Motor neuron (in vitro differentiated cells): ENCODE measurements around the gene LAIR1. TPM values are rescaled to one million over a fixed set of nuclear protein-coding genes. Genes with fewer than 3 reads are reported as not detected.
"Not testable (repeated sequence)": the region's sequence is repeated elsewhere in the genome, so short reads cannot be mapped to it uniquely, and the experiment has no call there.

ENCODE experiments used
- ATAC-seq, 8 experiments: fragments of 200-7000 bp; cut with Tn5 transposase; replicated peaks in 6 of 8; 2 replicates each; pipeline ENCODE4 v1.8.0; 2021; ENCODE audit warnings: mild to moderate bottlenecking in 8 of 8, moderate library complexity in 8 of 8
- H3K27ac ChIP-seq, 2 donors: fragments of 250-450 bp; sonication (Bioruptor Pico); 2 replicates each; pipeline ENCODE4 v1.9.0; 2021; ENCODE audit warnings: antibody characterized with exemption in 2 of 2, mild to moderate bottlenecking in 2 of 2, moderate library complexity in 1 of 2
- H3K4me1 ChIP-seq, 2 donors: fragments of 250-450 bp; sonication (Bioruptor Pico); replicated peaks in 1 of 2; 2 replicates each; pipeline ENCODE4 v1.6.1; 2021; ENCODE audit warnings: antibody characterized with exemption in 2 of 2, mild to moderate bottlenecking in 2 of 2, moderate library complexity in 1 of 2
- H3K4me3 ChIP-seq, 5 donors: fragments of 250-450 bp; sonication (Bioruptor Pico); 2 replicates each; pipeline ENCODE4 v1.9.0; 2021; ENCODE audit warnings: antibody characterized with exemption in 5 of 5, mild to moderate bottlenecking in 5 of 5, moderate library complexity in 4 of 5
- WGBS, 10 experiments: fragments of 450-650 bp; shearing (Covaris generic); methylation state at CpG; one replicate each; pipeline ENCODE4 v1.0.0; 2022; 5-methylcytosine and 5-hydroxymethylcytosine counted together
- in situ Hi-C, 9 experiments: fragments of 400-800 bp; cut with MboI; loops; one replicate each; pipeline ENCODE4 v1.15.0; 2021; ENCODE audit warnings: low sequenced_read_pairs in 9 of 9, low pct_unique_long_range_greater_than_20kb in 2 of 9; ENCODE audit not compliant: unreplicated experiment in 9 of 9
- total RNA-seq, 8 experiments: library from RNA; unstranded; fragments of 300-600 nt; gene quantifications; 2 replicates each; pipeline versions ENCODE4 v1.2.3 to v1.2.4, GENCODE V29; 2022

Gene LAIR1
- total RNA-seq, 8 experiments from 2014 or later = 0.11 to 2.5 (median 0.68) TPM; not detected in 2

DNA sequence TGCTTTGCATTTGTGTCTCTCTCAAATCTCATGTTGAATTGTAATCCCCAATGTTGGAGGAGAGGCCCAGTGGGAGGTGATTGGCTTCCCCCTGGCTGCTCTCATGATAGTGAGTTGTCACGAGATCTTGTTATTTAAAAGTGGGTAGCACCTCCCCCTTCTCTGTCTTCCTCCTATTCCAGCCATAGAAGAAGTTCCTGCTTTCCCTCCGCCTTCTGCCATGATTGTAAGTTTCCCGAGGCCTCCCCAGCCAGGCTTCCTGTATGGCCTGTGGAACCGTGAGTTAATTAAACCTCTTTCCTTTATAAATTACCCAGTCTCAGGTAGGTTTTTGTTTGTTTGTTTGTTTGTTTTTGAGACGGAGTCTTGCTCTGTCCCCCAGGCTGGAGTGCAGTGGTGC lies 29.6 kb downstream of the LAIR1 start:
- H3K27ac ChIP-seq = no peak overlapping the region
- in situ Hi-C loops = no loop called here
- no peak for ATAC-seq
- no peaks in the 10 kb centered on the region for H3K4me1 ChIP-seq
- no peak overlapping the region for H3K4me3 ChIP-seq
- WGBS, 10 experiments = 10 to 60% (median 40%) methylated on average over 1 to 5 of the region's 5 CpGs; no CpG with 5 or more reads in 1 of the 10 experiments

DNA sequence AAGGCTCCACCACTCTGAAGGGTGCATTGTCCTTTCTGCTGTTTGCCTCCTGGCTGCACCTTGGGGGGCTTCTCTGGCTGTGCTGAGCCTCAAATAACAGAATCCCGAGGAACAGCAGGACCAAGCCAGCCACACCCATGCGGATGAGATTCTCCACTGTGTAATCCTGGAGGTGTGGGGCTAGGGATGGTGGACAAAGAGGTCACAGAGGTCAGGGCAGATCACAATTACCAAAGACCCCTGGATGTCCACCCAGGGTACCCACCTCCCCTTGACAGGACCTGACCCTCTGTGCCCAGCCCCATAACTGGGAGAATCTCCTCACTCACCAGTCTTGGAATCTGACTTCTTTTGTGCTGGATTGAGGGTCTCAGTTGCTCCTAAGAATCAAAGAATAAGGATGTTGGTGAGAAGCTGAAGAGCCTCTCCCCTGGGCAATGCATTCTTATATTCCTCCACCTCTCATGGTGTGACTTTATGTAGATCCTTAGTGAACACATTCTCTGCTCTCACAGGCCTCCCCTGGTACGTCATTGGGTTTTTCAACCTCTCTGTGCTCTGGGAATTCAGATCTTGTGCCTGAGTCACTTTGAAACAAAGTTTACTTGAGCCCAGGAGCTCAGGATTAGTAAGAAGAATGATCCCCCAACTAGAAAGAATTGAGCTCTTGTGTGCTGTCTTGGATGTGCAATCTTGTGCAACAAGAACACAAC lies 31.0 kb downstream of the LAIR1 start:
- no peak overlapping the region for H3K27ac ChIP-seq
- WGBS, 10 experiments = 0 to 90% (median 66%) methylated on average over 1 to 3 of the region's 3 CpGs; no CpG with 5 or more reads in 3 of the 10 experiments
- H3K4me3 ChIP-seq = no peak overlapping the region
- ATAC-seq = no peak
- in situ Hi-C loops = no loop called here
- no peaks in the 10 kb centered on the region for H3K4me1 ChIP-seq

DNA sequence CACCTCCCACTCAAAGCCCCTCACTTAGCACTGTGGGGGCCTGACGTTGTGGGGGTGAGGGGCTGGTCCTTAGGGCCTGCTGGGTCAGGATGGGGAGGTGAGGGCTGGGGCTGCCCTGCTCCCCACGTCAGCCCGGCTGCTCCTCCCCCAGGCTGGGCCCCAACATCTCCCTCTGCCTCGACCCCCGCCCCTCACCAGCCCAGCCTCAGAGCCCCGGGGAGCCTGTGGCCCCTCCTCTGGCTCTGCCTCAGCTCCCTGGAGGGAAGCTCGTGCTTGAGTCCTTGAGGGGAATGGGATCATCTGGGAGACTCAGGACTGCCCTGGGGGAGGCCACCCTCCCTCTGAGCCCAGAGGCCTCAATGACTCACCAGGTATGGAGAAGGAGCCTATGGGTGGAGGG lies 32.6 kb downstream of the LAIR1 start:
- H3K27ac ChIP-seq = no peak overlapping the region
- no peak for ATAC-seq
- in situ Hi-C loops = no loop called here
- H3K4me3 ChIP-seq = no peak overlapping the region
- H3K4me1 ChIP-seq = no peaks in the 10 kb centered on the region
- WGBS, 10 experiments = no CpG with 5 or more reads among the region's 7 CpGs

DNA sequence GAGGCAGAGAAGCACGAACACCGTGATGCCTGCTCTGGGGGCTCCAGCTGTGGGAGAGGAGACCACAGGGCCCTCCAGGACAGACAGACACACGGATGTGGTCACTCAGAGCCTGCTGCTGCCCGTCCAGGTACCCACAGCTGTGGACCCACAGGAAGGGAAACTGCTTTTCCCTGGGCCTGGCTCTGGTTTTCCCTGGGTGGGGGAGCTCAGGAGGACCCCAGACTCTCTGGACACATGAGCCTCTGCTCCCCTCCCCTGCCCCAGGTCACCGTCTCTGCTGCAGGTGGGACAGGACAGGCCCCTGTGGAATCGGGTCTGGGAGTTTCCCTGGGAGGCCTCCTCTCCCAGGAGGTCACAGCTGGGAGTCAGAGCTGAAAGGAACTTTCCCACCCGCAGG lies 33.1 kb downstream of the LAIR1 start:
- ATAC-seq = no peak
- Histone ChIP-seq H3K27ac (no peak overlapping the region), H3K4me3 (no peak overlapping the region), H3K4me1 (no peaks in the 10 kb centered on the region)
- in situ Hi-C loops = no loop called here
- 70% methylated on average over 2 of the region's 7 CpGs; no CpG with 5 or more reads in 9 of the 10 experiments for whole genome bisulfite sequencing, 10 experiments

DNA sequence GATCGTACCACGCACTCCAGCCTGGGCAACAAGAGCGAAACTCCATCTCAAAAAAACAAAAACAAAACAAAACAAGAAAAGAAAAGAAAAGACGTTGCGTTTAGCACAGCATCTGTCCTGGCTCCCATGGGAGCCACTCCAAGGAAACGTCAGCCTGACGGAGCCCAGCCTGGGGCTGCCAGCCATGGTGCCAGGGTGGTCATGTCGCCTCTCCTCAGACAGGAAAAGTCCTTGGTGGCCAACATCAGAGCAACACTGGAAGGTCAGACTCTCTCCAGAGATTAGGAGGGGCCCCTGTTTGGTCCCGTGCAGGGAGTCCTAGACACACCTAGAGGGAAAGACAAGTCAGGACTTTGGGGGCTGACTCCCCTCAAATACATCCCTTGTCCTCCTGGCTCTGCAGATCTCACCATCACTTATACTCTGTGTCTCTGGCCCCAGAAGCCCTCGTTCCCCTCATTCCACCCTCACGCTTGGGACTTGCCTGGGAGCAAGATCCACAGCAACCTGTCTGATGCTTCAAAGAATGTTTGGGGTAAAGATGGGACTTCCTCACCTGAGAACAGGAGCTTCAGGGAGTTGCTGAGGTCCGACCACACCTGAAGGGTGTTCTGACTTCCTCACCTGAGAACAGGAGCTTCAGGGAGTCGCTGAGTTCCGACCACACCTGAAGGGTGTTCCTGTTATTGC lies 35.1 kb downstream of the LAIR1 start:
- ATAC-seq = no peak
- in situ Hi-C loops = no loop called here
- H3K4me1 ChIP-seq = no peaks in the 10 kb centered on the region
- H3K27ac ChIP-seq = no peak overlapping the region
- H3K4me3 ChIP-seq = no peak overlapping the region
- WGBS, 10 experiments = 14 to 84% (median 58%) methylated on average over 3 to 11 of the region's 14 CpGs; no CpG with 5 or more reads in 2 of the 10 experiments

DNA sequence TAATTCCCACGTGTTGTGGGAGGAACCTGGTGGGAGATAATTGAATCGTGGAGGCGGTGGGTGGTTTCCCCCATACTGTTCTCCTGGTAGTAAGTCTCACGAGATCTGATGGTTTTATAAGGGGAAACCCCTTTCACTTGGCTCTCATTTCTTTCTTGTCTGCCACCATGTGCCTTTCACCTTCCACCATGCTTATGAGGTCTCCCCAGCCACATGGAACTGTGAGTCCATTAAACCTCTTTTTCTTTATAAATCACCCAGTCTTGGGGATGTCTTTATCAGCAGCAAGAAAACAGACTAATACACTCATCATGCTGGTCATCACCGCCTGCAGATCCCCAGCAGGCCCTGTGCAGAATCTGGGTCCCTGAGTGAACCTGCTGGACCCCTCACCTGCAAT lies 36.0 kb downstream of the LAIR1 start:
- ATAC-seq, in situ Hi-C loops: not testable (repeated sequence)
- WGBS, 10 experiments = 0 to 75% (median 31%) methylated on average over 1 to 4 of the region's 5 CpGs; no CpG with 5 or more reads in 2 of the 10 experiments

DNA sequence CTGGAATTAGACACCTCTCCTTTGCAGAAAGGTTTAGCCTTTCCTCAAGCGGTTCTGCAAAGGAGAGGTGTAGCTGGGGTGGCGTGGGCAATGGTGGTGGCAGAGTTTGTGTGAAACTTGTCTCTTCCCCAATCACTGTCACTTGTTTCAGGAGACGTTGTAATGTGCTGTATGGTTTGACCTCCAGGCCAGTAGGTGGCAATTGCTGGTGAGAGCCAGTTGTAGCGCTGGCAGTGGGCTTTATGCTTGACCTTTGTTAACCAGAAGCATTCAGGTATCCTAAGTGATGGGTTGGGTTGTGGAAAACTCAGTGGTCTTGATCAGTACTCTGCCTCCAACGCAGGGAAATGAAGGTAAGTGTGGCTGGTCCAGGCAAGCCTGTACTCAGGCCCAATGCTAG lies 39.1 kb downstream of the LAIR1 start:
- ATAC-seq = no peak
- Histone ChIP-seq H3K4me3 (no peak overlapping the region), H3K27ac (no peak overlapping the region), H3K4me1 (no peaks in the 10 kb centered on the region)
- in situ Hi-C loops = no loop called here
- 60 to 63% methylated on average over 3 of the region's 5 CpGs; no CpG with 5 or more reads in 8 of the 10 experiments for WGBS, 10 experiments

More for the DNA sequence above, 36.0 kb downstream of the LAIR1 start:
- not testable (repeated sequence) for H3K4me1 ChIP-seq, H3K4me3 ChIP-seq, H3K27ac ChIP-seq

DNA sequence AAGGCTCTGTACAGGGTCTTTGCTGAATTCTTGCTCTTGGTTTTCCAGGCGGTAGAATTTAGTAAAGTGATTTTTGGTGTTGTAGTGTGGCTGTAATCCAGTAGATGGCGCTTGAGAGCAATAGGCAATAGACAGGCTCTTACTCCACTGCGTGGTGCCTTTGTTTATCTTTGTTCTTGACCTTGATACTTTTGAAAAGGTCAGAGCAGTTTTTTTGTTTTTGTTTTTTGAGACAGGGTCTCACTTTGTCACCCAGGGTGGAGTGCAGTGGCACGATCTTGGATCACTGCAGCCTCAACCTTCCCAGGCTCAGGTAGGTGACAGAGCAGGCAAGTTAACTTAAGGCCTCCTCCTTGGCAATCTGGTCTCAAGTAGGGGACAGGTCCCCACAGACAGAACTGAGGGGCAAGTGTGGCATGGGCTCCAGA lies 39.5 kb downstream of the LAIR1 start:
- 0 to 31% (median 10%) methylated on average over 1 to 4 of the region's 4 CpGs; no CpG with 5 or more reads in 3 of the 10 experiments for WGBS, 10 experiments
- in situ Hi-C loops = no loop called here
- Histone ChIP-seq H3K4me3 (no peak overlapping the region), H3K4me1 (no peaks in the 10 kb centered on the region), H3K27ac (no peak overlapping the region)
- ATAC-seq = peak in 5 of 8 experiments; percentile 35 to 69 (median 57)

DNA sequence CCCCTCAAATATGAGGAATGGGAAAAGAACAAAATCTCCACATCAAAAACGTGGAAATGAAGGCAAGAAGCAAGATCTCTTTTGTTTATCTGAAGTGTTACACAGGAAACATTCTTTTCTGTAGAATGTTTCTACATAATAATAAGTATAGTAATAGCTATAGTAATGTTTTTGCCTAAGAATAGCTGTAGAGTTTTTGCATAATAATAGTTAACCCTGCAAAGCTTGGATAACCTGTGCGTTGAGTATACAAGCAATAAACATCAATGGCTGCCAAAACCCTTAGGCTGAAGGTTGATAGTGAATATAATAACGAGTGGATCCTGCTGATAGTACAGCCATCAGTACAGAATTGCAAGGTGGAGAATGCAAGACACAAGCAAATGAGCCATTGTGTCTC lies 40.7 kb downstream of the LAIR1 start:
- no peak for ATAC-seq
- Histone ChIP-seq H3K4me3 (no peak overlapping the region), H3K27ac (no peak overlapping the region), H3K4me1 (no peaks in the 10 kb centered on the region)
- in situ Hi-C loops = no loop called here
- WGBS, 10 experiments = 0 to 21% (median 4%) methylated on average over 1 to 3 of the region's 3 CpGs

DNA sequence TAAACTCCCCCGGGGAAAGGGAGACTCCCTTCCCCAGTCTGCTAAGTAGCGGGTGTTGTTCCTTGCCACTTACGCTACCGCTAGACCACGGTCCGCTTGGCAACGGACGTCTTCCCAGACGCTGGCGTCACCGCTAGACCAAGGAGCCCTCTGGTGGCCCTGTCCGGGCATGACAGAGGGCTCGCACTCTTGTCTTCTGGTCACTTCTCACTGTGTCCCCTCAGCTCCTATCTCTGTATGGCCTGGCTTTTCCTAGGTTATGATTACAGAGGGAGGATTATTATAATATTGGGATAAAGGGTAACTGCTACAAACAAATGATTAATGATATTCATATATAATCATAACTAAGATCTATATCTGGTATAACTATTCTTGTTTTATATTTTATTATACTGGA lies 41.8 kb downstream of the LAIR1 start:
- H3K27ac ChIP-seq, H3K4me3 ChIP-seq, H3K4me1 ChIP-seq, in situ Hi-C loops, ATAC-seq: not testable (repeated sequence)
- WGBS, 10 experiments = no CpG with 5 or more reads among the region's 13 CpGs

DNA sequence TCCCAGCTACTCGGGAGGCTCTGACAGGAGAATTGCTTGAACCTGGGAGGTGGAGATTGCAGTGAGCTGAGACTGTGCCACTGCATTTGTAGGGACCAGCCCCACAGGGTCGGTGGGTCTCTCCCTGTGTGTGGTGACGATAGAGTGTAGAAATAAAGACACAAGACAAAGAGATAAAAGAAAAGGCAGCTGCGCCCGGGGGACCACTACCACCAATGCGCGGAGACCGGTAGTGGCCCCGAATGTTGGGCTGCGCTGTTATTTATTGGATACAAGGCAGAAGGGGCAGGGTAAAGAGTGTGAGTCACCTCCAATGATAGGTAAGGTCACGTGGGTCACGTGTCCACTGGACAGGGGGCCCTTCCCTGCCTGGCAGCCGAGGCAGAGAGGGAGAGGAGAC lies 42.4 kb downstream of the LAIR1 start:
- H3K4me3 ChIP-seq, in situ Hi-C loops: not testable (repeated sequence)

DNA sequence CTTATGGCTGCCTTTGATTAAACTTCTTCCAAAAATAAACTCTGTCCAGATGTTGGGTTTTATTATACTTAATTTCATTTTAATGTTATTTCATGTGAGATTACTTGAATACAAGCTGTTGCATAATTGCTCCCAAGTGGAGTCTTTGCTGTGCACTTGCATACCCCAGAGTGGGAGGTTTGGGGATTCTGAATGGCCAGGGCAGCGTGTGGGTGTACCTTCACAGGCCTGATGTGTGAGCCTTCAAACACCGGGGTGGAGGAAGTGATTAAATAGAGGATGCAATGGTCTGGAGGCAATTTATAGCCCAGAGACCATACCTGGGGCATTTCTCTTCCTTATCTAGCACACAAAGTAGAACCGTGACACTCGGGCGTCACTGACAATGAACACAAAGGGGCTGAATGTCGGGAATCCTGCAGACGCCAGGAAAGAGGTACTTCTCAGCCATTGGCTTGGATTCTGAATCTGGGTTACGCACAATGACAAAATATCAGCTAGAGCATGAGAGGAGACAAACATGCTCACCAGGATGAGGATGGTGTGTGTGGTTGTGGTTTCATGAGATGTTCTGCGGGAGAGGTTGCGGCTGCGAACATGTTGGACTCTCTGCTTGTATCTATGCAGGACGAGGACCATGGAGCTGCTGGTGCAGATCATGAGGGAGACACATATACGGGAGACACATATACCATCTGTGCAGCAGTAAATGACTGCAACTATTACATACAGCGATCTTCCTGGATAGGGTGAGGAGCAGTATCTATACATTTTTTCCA lies 44.6 kb downstream of the LAIR1 start:
- H3K4me1 ChIP-seq = no peaks in the 10 kb centered on the region
- WGBS, 10 experiments = 10 to 100% (median 70%) methylated on average over 1 to 10 of the region's 14 CpGs; no CpG with 5 or more reads in 2 of the 10 experiments

More for the DNA sequence above, 42.4 kb downstream of the LAIR1 start:
- ATAC-seq, H3K27ac ChIP-seq, H3K4me1 ChIP-seq: not testable (repeated sequence)
- WGBS, 10 experiments = 40 to 92% (median 79%) methylated on average over 1 to 2 of the region's 13 CpGs; no CpG with 5 or more reads in 6 of the 10 experiments

DNA sequence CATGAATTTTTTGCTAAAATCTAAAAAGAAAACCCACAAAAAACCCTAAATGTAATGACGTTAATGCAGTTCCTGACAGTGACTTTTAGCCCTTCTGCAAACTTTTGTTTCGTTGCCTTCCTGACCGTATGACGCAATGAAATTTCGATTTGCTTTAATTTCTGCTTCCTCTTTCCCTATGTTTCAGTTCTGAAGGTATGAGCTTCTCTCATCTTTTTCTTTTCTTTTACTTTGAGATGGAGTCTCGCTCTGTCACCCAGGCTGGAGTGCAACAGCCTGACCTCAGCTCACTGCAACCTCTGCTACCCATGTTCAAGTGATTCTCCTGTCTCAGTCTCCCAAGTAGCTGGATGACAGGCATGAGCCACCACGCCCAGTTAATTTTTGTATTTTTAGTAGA lies 45.7 kb downstream of the LAIR1 start:
- H3K4me3 ChIP-seq = no peak overlapping the region
- no peak for ATAC-seq
- H3K4me1 ChIP-seq = no peaks in the 10 kb centered on the region
- WGBS, 10 experiments = 22 to 83% (median 70%) methylated on average over 3 to 7 of the region's 7 CpGs; no CpG with 5 or more reads in 1 of the 10 experiments
- no peak overlapping the region for H3K27ac ChIP-seq
- in situ Hi-C loops = no loop called here

More for the DNA sequence above, 44.6 kb downstream of the LAIR1 start:
- Histone ChIP-seq H3K27ac (no peak overlapping the region), H3K4me3 (no peak overlapping the region)
- ATAC-seq = no peak
- in situ Hi-C loops = no loop called here
